K562 (cell line): ENCODE measurements around the gene COX6A2. TPM values are rescaled to one million over a fixed set of nuclear protein-coding genes. Genes with fewer than 3 reads are reported as not detected.
A peak's percentile ranks its signal among the peaks of the same experiment; 100 is the strongest.

Source experiments
- ATF7 ChIP-seq: fragments of 450-650 bp; IDR thresholded peaks from 2 replicates; pipeline ENCODE4 v1.7.1; 2014; ENCODE audit warnings: mild to moderate bottlenecking, moderate library complexity
- CBFB ChIP-seq: sonication (generic); formaldehyde crosslinking; IDR thresholded peaks from 2 replicates; pipeline ENCODE4 v1.4.0; 2020; ENCODE audit warnings: mild to moderate bottlenecking, missing genetic modification reagents
- CREM ChIP-seq: IDR thresholded peaks from 2 replicates; pipeline ENCODE4 v1.6.1; 2014; ENCODE audit warnings: antibody characterized with exemption, low read depth
- ERF ChIP-seq: fragments of 450-650 bp; formaldehyde crosslinking; IDR thresholded peaks from 2 replicates; pipeline ENCODE4 v1.4.0; 2020; ENCODE audit warnings: mild to moderate bottlenecking, mixed read lengths
- FOXP1 ChIP-seq: sonication (generic); formaldehyde crosslinking; IDR thresholded peaks from 2 replicates; pipeline ENCODE4 v1.8.0; 2022; ENCODE audit warnings: mild to moderate bottlenecking, missing genetic modification reagents
- HDAC1 ChIP-seq, 2 experiments: fragments of 450-650 bp; IDR thresholded peaks; 2 replicates each; pipeline ENCODE4 v1.6.1; 2016 to 2017; ENCODE audit warnings: inconsistent platforms in 1 of 2, mild to moderate bottlenecking in 1 of 2, moderate library complexity in 1 of 2
- HNRNPUL1 ChIP-seq: fragments of 200-400 bp; formaldehyde crosslinking; IDR thresholded peaks from 2 replicates; pipeline ENCODE4 v1.6.1; 2017; ENCODE audit warnings: low read length
- JUND ChIP-seq, 2 experiments: IDR thresholded peaks; 2 replicates in 1 of 2; 3 replicates in 1 of 2; pipeline ENCODE4 v1.6.1; 2011; ENCODE audit warnings: borderline replicate concordance in 2 of 2, low read depth in 2 of 2, low read length in 2 of 2, improper control_type of control experiment in 1 of 2, missing biosample characterization in 1 of 2, missing genetic modification characterization in 1 of 2, missing genetic modification reagents in 1 of 2
- MAZ ChIP-seq, 2 experiments: fragments of 450-650 bp in 1 of 2; sonication (generic) in 1 of 2; formaldehyde crosslinking; IDR thresholded peaks in 1 of 2; conservative IDR thresholded peaks in 1 of 2; 2 replicates each; pipeline versions ENCODE4 v1.4.0 to v1.5.0; 2020; ENCODE audit warnings: mild to moderate bottlenecking in 1 of 2, missing genetic modification reagents in 1 of 2
- NR2C2 ChIP-seq, 2 experiments: fragments of 200-800 bp in 1 of 2; sonication (Bioruptor generic) in 1 of 2; sonication (generic) in 1 of 2; formaldehyde crosslinking in 1 of 2; IDR thresholded peaks; 2 replicates each; pipeline versions ENCODE4 v1.6.1 to v1.8.0; 2016 to 2022; ENCODE audit warnings: mild to moderate bottlenecking in 1 of 2, missing compliant biosample characterization in 1 of 2, missing genetic modification characterization in 1 of 2, missing genetic modification reagents in 1 of 2
- NR4A1 ChIP-seq, 2 experiments: fragments of 250-450 bp in 1 of 2; fragments of 450-650 bp in 1 of 2; sonication (Bioruptor Pico) in 1 of 2; IDR thresholded peaks; 2 replicates each; pipeline versions ENCODE4 v1.4.0 to v1.6.1; 2016 to 2020; ENCODE audit warnings: mild to moderate bottlenecking in 2 of 2, missing compliant biosample characterization in 1 of 2, missing genetic modification characterization in 1 of 2, moderate library complexity in 1 of 2
- NRF1 ChIP-seq, 2 experiments: fragments of 450-650 bp; IDR thresholded peaks in 1 of 2; conservative IDR thresholded peaks in 1 of 2; 2 replicates each; pipeline ENCODE4 v1.6.1; 2014; ENCODE audit warnings: mild to moderate bottlenecking in 2 of 2
- PHF8 ChIP-seq: fragments of 200-600 bp; sonication (generic); IDR thresholded peaks from 2 replicates; pipeline ENCODE4 v1.6.1; 2012; ENCODE audit warnings: mixed run types, mild to moderate bottlenecking, inconsistent platforms, low read length, moderate library complexity, borderline replicate concordance
- POLR2A ChIP-seq: fragments of 450-650 bp; conservative IDR thresholded peaks from 2 replicates; pipeline ENCODE4 v1.6.1; 2016
- POLR2G ChIP-seq: fragments of 200-400 bp; formaldehyde crosslinking; IDR thresholded peaks from 2 replicates; pipeline ENCODE4 v1.6.1; 2017; ENCODE audit warnings: low read depth, mild to moderate bottlenecking, antibody characterized with exemption, low read length, moderate library complexity
- SMARCA5 ChIP-seq: fragments of 450-650 bp; IDR thresholded peaks from 2 replicates; pipeline ENCODE4 v1.6.1; 2016
- SMARCB1 ChIP-seq: IDR thresholded peaks from 2 replicates; pipeline ENCODE4 v1.6.1; 2011; ENCODE audit warnings: improper control_type of control experiment, low read depth; ENCODE audit not compliant: insufficient read length
- SUPT5H ChIP-seq: fragments of 450-650 bp; IDR thresholded peaks from 2 replicates; pipeline ENCODE4 v1.6.1; 2016
- ZBED1 ChIP-seq: IDR thresholded peaks from 2 replicates; pipeline ENCODE4 v1.6.1; 2014
- ZFX ChIP-seq: sonication (generic); formaldehyde crosslinking; IDR thresholded peaks from 2 replicates; pipeline ENCODE4 v1.8.0; 2022; ENCODE audit warnings: mild to moderate bottlenecking, missing genetic modification reagents, moderate library complexity
- polyA plus RNA-seq, 8 experiments: library from polyadenylated mRNA; depleted of rRNA in 4 of 8; stranded (reverse) in 5 of 8; unstranded in 3 of 8; fragments of >200 nt; fragmentation: Nextera tagmentation in 2 of 8; fragmentation: Illumina TruSeq in 1 of 8; extraction: Ambion mirVana in 2 of 8; extraction: Trizol in 1 of 8; gene quantifications; 2 replicates each; pipeline versions ENCODE4 v1.2.1 to v1.2.3, GENCODE V29; 2011 to 2014; ENCODE audit warnings: inconsistent platforms in 1 of 8, missing spikeins in 1 of 8
- total RNA-seq, 7 experiments: library from RNA; depleted of rRNA in 6 of 7; stranded (reverse); fragments of >200 nt in 6 of 7; fragmentation: Illumina TruSeq in 2 of 7; extraction: Trizol in 2 of 7; gene quantifications; 2 replicates each; pipeline versions ENCODE4 v1.2.1 to v1.2.3, GENCODE V29; 2011 to 2021; ENCODE audit warnings: low replicate concordance in 1 of 7
- TF ChIP-seq, protein P1 (sequence below): fragments of 250-450 bp; sonication (Bioruptor Pico); IDR thresholded peaks from 2 replicates; pipeline ENCODE4 v1.4.0; 2020; ENCODE audit warnings: mild to moderate bottlenecking
- TF ChIP-seq, protein P2 (sequence below): IDR thresholded peaks from 2 replicates; pipeline ENCODE4 v1.6.1; 2011; ENCODE audit not compliant: insufficient read length; ENCODE audit errors: extremely low read depth
- TF ChIP-seq, protein P3 (sequence below): sonication (generic); formaldehyde crosslinking; IDR thresholded peaks from 2 replicates; pipeline ENCODE4 v1.8.0; 2022; ENCODE audit warnings: missing genetic modification reagents, mild to moderate bottlenecking, moderate library complexity, borderline replicate concordance

The COX6A2 gene
- total and polyA plus RNA-seq, 9 of the 15 experiments (the other 6 are each of a cell fraction or from before 2014, with no cell fraction given), result not detected

DNA sequence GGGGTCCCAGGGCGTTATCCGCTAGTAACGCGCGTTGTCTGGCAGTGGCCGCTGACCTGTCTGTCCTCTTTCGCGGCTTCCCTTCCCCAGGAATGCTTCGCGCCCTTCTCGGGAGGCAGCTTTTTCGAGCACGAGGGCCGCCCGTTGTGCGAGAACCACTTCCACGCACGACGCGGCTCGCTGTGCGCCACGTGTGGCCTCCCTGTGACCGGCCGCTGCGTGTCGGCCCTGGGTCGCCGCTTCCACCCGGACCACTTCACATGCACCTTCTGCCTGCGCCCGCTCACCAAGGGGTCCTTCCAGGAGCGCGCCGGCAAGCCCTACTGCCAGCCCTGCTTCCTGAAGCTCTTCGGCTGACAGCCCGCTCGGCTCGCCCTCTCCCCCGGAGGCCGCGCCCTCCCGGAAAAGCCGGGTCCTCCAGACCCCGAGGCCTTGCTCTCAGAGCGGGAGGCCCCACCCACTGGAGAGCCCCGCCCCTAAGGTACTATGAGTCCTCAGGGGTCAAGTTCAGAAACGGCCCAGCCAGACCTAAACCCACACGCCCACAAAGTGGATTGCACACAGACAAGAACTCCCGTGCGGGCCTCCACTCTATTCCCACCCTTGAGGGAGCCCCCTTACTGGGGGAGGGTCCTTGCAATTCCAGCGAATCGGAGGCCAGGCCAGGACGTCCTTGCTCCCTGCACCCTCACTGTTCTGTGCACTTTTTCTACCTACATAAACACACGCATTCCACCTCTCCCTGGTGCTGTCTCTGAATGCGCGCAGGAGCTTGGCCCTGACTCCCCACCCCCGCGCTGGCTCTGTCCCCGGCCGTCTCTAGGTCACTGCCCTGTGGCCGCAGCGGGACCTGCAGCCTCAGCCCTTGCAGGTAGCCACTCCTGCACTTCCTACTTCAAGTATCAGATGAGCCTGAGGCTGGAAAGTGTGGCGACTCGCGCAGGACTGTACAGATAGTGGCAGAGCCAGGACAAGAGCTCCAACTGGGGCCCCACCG, 49.4 kb upstream of the COX6A2 start (continued):
- TF ChIP-seq, protein P1, sequence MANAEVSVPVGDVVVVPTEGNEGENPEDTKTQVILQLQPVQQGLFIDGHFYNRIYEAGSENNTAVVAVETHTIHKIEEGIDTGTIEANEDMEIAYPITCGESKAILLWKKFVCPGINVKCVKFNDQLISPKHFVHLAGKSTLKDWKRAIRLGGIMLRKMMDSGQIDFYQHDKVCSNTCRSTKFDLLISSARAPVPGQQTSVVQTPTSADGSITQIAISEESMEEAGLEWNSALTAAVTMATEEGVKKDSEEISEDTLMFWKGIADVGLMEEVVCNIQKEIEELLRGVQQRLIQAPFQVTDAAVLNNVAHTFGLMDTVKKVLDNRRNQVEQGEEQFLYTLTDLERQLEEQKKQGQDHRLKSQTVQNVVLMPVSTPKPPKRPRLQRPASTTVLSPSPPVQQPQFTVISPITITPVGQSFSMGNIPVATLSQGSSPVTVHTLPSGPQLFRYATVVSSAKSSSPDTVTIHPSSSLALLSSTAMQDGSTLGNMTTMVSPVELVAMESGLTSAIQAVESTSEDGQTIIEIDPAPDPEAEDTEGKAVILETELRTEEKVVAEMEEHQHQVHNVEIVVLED (CRISPR knock-in tag), result peak; percentile 51; the same call in 1 of the 2 replicates
- TF ChIP-seq SMARCA5 (0 out of 2 replicates have a peak, but pooled peaks have one; percentile 62), ATF7 (peak; percentile 16; the same call in 1 of the 2 replicates), SMARCB1 (peak; percentile 53), NRF1 (conservative IDR thresholded peaks at IDR 0.05 in 1 of 2, IDR thresholded peaks at IDR 0.05 in 1 of 2) (peak; percentile 85 to 87), ZFX (CRISPR knock-in tag) (peak; percentile 63), NR4A1 (CRISPR knock-in tag; IDR thresholded peaks at IDR 0.05) (0 out of 2 replicates have a peak, but pooled peaks have one; percentile 33), NR4A1 (tag; IDR thresholded peaks at IDR 0.05) (no peak), NR2C2 (CRISPR knock-in tag; IDR thresholded peaks at IDR 0.05) (no peak), NR2C2 (tag; IDR thresholded peaks at IDR 0.05) (peak; percentile 77), CREM (peak; percentile 38; the same call in 1 of the 2 replicates), POLR2A (peak; percentile 65), POLR2G (peak; percentile 72), PHF8 (peak; percentile 54; the same call in 1 of the 2 replicates), CBFB (CRISPR knock-in tag) (peak; percentile 79; the same call in 1 of the 2 replicates), HNRNPUL1 (no peak), HDAC1 (IDR thresholded peaks at IDR 0.05) (0 out of 4 replicates have a peak, but pooled peaks of 1 of the 2 experiments have one; percentile 1), ZBED1 (0 out of 2 replicates have a peak, but pooled peaks have one; percentile 12), FOXP1 (0 out of 2 replicates have a peak, but pooled peaks have one; percentile 42), MAZ (CRISPR knock-in tag; conservative IDR thresholded peaks at IDR 0.05 in 1 of 2, IDR thresholded peaks at IDR 0.05 in 1 of 2) (peak; percentile 12 to 81), JUND (IDR thresholded peaks at IDR 0.05; ENCODE audit: borderline replicate concordance, low read depth, low read length) (peak; percentile 17; the same call in 1 of the 2 replicates), JUND (tag; IDR thresholded peaks at IDR 0.05; ENCODE audit: borderline replicate concordance, low read depth, low read length) (peak; percentile 40; the same call in 1 of the 3 replicates), SUPT5H (peak; percentile 53), ERF (CRISPR knock-in tag) (peak; percentile 75; the same call in 1 of the 2 replicates)
- TF ChIP-seq, protein P2, sequence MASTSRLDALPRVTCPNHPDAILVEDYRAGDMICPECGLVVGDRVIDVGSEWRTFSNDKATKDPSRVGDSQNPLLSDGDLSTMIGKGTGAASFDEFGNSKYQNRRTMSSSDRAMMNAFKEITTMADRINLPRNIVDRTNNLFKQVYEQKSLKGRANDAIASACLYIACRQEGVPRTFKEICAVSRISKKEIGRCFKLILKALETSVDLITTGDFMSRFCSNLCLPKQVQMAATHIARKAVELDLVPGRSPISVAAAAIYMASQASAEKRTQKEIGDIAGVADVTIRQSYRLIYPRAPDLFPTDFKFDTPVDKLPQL, result no peak
- TF ChIP-seq, protein P3, sequence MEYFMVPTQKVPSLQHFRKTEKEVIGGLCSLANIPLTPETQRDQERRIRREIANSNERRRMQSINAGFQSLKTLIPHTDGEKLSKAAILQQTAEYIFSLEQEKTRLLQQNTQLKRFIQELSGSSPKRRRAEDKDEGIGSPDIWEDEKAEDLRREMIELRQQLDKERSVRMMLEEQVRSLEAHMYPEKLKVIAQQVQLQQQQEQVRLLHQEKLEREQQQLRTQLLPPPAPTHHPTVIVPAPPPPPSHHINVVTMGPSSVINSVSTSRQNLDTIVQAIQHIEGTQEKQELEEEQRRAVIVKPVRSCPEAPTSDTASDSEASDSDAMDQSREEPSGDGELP, result peak; percentile 30; the same call in 1 of the 2 replicates
